ENCODE measurements around the gene COL4A2.

DNA sequence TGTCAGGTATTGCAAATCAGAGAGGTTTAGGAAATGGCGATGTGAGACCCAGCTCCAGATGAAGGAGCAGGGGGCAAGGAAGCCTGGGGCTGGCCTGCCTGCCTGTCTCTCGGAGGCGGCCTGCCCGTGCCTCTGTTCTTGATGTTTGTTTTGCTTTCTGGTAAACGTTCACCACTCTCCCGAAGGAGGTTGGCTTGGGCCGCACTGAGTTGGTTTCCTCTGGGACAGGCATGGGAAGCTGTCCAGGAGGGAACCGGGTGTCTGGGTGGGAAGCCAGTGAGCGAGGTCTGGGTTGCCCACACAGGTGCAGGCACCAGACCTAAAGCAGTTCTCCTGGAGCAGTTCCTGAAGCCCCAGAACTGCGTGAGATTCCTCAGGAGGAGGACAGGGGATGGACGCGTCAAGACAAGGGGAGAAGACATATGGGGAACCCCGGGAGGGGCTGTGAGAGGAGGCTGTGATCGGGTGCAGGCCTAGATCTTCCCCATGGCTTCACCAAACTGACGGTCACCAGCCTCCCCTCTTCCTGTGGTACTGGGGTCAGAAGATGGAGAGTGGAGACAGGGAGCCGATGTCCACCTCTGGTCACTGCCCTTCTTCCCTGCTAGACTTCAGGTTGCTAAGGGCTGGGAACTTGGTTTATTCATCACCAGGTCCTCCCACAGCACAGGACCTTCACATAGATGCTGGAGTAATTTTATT, 15.2 kb downstream of the COL4A2 start:
- TF ChIP-seq CTCF (IDR thresholded peaks at IDR 0.05; ENCODE audit: insufficient read depth, low read depth, low read length) (no peak), EZH2 (IDR thresholded peaks at IDR 0.05; ENCODE audit: insufficient read depth, low read length) (no peak)

Data from astrocyte (in vitro differentiated cells and primary cell).